ENCODE results near the gene ACACB. TPM values are rescaled to one million over a fixed set of nuclear protein-coding genes. Genes with fewer than 3 reads are reported as not detected.

ACACB gene
- total RNA-seq, 1 experiment from 2014 or later: 20.0 TPM

GRCh38 chr12:109295764-109296425 lies 179.5 kb downstream of the ACACB start:
- H3K4me1 Mint-ChIP-seq: peaks cover 10% of the 10 kb centered on the region
- DNase-seq (ENCODE audit: low spot score): no peak
- no peak overlapping the region for H3K4me3 Mint-ChIP-seq
- H3K9me3 Mint-ChIP-seq: no peaks in the 10 kb centered on the region
- no peaks in the 10 kb centered on the region for H3K36me3 Mint-ChIP-seq
- H3K27me3 Mint-ChIP-seq (ENCODE audit: low read depth): peaks cover 4% of the 10 kb centered on the region; the same call in 1 of the 2 replicates
- TF ChIP-seq SOX15 (CRISPR knock-in tag; IDR thresholded peaks at IDR 0.05) (no peak), NR1H2 (CRISPR knock-in tag; IDR thresholded peaks at IDR 0.05) (no peak), ZNF396 (CRISPR knock-in tag; IDR thresholded peaks at IDR 0.05; ENCODE audit: borderline replicate concordance) (no peak), PREB (CRISPR knock-in tag; IDR thresholded peaks at IDR 0.05; ENCODE audit: borderline replicate concordance) (no peak), ARID4B (CRISPR knock-in tag; IDR thresholded peaks at IDR 0.05; ENCODE audit: borderline replicate concordance) (no peak), ERG (CRISPR knock-in tag; IDR thresholded peaks at IDR 0.05) (no peak), RORB (CRISPR knock-in tag; IDR thresholded peaks at IDR 0.05) (no peak), ETV6 (CRISPR knock-in tag; IDR thresholded peaks at IDR 0.05) (no peak), NFYB (CRISPR knock-in tag; conservative IDR thresholded peaks at IDR 0.05; ENCODE audit: low read depth) (no peak), E2F1 (CRISPR knock-in tag; IDR thresholded peaks at IDR 0.05) (no peak), NFE2L1 (CRISPR knock-in tag; IDR thresholded peaks at IDR 0.05) (no peak), TP53 (CRISPR knock-in tag; IDR thresholded peaks at IDR 0.05) (no peak), IRF2 (CRISPR knock-in tag; IDR thresholded peaks at IDR 0.05; ENCODE audit: borderline replicate concordance, low read depth) (no peak), ATF2 (CRISPR knock-in tag; IDR thresholded peaks at IDR 0.05; ENCODE audit: borderline replicate concordance, low read depth) (no peak)
- H3K27ac Mint-ChIP-seq: no peak overlapping the region
- no peak for ATAC-seq
- POLR2A ChIA-PET: no interaction called here
- CTCF ChIA-PET: no interaction called here

- Mint-ChIP-seq H3K36me3 (no peaks in the 10 kb centered on the region), H3K27ac (no peak overlapping the region), H3K4me1 (peaks cover 5% of the 10 kb centered on the region), H3K4me3 (no peak overlapping the region), H3K9me3 (no peaks in the 10 kb centered on the region), H3K27me3 (ENCODE audit: low read depth) (peaks cover 4% of the 10 kb centered on the region; the same call in 1 of the 2 replicates)
- DNase-seq (ENCODE audit: low spot score) (no peak), ATAC-seq (no peak)
- TF ChIP-seq IRF2 (CRISPR knock-in tag; IDR thresholded peaks at IDR 0.05; ENCODE audit: borderline replicate concordance, low read depth) (no peak), ZNF671 (CRISPR knock-in tag; IDR thresholded peaks at IDR 0.05) (no peak), ZNF138 (CRISPR knock-in tag; conservative IDR thresholded peaks at IDR 0.05) (no peak), SMAD3 (CRISPR knock-in tag; IDR thresholded peaks at IDR 0.05; ENCODE audit: borderline replicate concordance) (no peak), ZBTB43 (CRISPR knock-in tag; IDR thresholded peaks at IDR 0.05) (no peak), JAZF1 (CRISPR knock-in tag; IDR thresholded peaks at IDR 0.05) (no peak), TCF7 (CRISPR knock-in tag; IDR thresholded peaks at IDR 0.05; ENCODE audit: low read depth) (no peak), ZNF416 (CRISPR knock-in tag; IDR thresholded peaks at IDR 0.05) (no peak), ZBTB21 (CRISPR knock-in tag; IDR thresholded peaks at IDR 0.05; ENCODE audit: borderline replicate concordance) (no peak), RELA (CRISPR knock-in tag; IDR thresholded peaks at IDR 0.05; ENCODE audit: borderline replicate concordance) (no peak), NFATC4 (CRISPR knock-in tag; IDR thresholded peaks at IDR 0.05) (no peak), FOXK1 (CRISPR knock-in tag; IDR thresholded peaks at IDR 0.05) (no peak), FOXJ3 (CRISPR knock-in tag; IDR thresholded peaks at IDR 0.05; ENCODE audit: borderline replicate concordance) (no peak), NFYB (CRISPR knock-in tag; conservative IDR thresholded peaks at IDR 0.05; ENCODE audit: low read depth) (no peak), ETV6 (CRISPR knock-in tag; IDR thresholded peaks at IDR 0.05) (no peak)
- ChIA-PET POLR2A (no interaction called here), CTCF (no interaction called here)
Measured at GRCh38 chr12:109296431-109296830, 180.0 kb downstream of the ACACB start.
